ENCODE data around the gene LTBP3.

The LTBP3 gene

GRCh38 chr11:65559951-65560537 is 1.9 kb upstream of the LTBP3 start:
- no peak for TF ChIP-seq ZNF274 (IDR thresholded peaks at IDR 0.05; ENCODE audit: low read depth, low read length)
- H3K4me3 ChIP-seq (ENCODE audit: low read length), result no peak overlapping the region

DNA sequence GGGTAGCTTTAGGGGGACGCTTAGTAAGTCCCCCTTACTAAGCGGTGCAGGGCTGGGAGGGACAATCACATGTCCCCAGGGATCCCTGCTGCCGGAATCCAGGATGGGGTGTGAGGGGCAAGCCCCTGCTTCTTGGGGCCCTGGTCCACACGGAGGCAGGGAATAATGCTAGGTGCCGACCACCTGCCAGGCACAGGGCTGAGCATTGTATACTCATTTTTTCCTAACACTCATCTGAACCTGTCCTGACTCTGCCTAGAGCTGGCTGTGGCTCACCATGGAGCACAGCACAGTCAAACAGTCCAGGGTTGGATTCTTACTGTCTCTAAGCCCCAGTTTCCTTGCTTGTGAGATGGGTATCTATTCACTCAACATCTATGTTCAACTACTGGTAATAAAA is 1.4 kb upstream of the LTBP3 start:
- no peak overlapping the region for H3K4me3 ChIP-seq (ENCODE audit: low read length)
- TF ChIP-seq ZNF274 (IDR thresholded peaks at IDR 0.05; ENCODE audit: low read depth, low read length), result no peak

DNA sequence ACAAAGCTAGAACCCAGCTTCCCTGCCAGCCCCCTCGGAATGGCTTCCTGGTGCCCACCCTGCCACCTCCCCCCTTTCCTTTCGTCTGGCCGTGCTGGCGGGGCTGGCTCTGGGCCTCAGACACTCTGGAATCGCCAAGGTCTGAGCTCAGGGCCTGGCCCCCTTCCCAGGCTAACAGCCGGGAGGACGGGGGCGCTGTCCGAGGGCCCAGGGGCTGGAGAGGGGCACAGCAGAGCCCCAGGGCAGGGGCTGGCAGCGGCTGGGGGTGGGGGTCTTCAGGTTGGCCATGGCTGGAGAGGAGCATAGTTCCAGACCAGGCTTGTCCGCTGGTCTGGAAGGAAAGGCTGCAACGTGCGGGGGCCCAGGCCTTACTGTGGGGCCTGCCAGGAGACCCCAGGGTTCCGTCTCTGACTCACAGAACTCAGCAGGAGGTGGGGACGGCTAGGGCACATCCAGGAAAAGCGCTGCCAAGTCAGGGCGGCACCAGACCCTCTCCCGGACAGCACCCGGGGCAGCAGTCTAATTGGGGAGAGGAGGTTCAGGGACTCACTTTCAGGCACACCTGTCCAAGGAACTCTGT is 861 bp upstream of the LTBP3 start:
- no peak for TF ChIP-seq ZNF274 (IDR thresholded peaks at IDR 0.05; ENCODE audit: low read depth, low read length)
- H3K4me3 ChIP-seq (ENCODE audit: low read length), result no peak overlapping the region

DNA sequence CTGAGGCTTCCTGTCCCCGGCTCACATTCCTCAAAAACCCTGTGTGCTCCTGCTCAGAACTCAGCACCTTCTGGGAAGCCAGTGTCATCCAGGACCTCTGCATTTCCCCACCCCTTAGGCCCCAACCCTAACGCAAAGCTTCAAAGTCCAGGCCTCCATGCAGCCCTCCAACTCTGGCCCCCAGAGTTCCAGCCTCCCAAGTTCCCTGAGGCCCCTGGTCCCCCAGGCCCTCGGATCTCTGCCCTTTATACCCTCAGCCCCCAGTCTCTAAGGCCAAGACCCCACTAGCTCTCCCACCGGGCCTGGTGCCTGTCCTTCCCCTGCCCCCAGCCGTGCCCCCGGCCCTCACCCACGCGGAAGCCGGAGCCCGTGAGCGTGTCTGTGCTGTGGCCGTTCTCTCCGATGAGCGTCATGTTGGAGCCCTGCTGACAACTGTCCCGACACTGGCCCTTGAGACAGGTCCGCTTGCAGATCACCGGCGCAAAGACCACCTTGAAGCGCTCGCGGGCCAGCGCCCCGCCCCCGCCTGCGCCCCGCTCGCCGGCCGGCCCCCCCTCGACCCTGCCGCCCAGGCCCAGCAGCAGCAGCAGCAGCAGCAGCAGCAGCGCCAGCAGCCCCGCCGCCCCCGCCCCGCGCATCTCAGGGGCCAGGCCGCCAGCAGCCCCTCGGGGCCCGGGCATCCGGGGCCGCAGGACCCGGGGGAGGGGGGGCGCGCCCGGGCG is 718 bp downstream of the LTBP3 start:
- no peak for TF ChIP-seq ZNF274 (IDR thresholded peaks at IDR 0.05; ENCODE audit: low read depth, low read length)
- H3K4me3 ChIP-seq (ENCODE audit: low read length), result no peak overlapping the region

DNA sequence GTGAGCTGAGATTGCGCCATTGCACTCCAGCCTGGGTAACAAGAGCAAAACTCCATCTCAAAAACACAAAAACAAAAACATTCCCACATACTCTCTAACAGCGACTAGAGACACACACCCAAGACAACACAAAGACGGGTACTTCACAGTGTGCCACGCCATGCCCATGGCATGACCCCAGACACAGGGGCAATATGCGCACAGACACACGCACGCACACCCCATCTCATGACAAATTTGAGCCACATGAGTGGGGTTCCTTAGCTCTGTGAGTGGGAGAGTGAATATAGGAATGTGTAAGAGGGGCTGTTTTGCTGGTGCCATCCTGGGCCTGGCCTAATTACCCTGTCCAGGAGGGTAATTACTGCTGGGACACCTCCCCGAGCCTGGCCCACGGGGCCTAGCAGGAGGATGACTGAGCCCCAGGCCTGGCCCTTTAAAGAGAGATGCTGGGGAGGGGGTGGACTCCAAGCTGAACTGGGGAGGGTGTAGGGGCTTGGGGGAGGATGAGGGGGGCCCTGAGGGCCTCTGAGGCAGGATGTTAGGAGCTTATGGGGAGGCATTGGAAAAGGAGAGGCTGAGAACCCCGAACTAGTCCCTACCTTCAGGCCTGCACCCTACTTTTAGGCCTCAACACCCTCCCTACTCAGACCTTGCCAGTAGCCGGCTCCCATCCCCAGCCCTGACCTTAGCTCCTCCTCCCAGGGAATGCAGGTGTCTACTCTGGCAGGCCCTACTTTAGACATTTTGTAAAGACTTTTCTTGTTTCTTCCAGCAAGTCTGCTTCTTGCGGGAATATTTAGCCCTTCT is 1.5 kb downstream of the LTBP3 start:
- TF ChIP-seq ZNF274 (IDR thresholded peaks at IDR 0.05; ENCODE audit: low read depth, low read length), result no peak
- H3K4me3 ChIP-seq (ENCODE audit: low read length), result no peak overlapping the region

GRCh38 chr11:65555693-65556231 is 2.4 kb downstream of the LTBP3 start:
- no peak for TF ChIP-seq ZNF274 (IDR thresholded peaks at IDR 0.05; ENCODE audit: low read depth, low read length)
- no peak overlapping the region for H3K4me3 ChIP-seq (ENCODE audit: low read length)

DNA sequence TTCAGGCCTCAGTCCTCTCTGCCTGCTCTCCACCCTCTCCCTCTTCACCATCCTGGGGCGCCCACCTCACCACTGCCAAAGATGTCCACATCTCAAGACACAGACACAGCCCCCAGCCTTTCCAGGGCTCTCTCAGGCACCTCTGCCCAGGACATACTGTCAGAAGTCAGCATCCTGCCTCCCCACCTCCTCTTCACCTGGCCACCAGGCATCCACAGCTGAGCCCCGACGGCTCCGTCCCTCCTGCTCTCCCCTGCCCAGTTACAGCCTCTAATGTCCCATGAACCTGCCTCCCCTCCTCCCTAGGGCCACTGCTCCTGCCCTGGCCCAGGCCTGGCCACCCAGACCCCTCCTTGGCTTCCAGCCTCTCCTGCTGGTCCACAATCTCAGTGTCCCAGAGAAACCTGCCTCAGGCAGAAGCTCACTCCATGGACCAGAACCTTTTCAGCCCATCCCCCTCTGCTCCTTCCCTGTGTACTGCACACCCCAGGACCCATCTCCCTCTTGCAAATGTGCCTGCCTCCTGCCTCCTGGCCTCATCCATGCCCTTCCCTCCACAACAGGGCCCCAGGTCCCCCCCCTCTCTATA is 3.2 kb downstream of the LTBP3 start:
- no peak overlapping the region for H3K4me3 ChIP-seq (ENCODE audit: low read length)
- no peak for TF ChIP-seq ZNF274 (IDR thresholded peaks at IDR 0.05; ENCODE audit: low read depth, low read length)

DNA sequence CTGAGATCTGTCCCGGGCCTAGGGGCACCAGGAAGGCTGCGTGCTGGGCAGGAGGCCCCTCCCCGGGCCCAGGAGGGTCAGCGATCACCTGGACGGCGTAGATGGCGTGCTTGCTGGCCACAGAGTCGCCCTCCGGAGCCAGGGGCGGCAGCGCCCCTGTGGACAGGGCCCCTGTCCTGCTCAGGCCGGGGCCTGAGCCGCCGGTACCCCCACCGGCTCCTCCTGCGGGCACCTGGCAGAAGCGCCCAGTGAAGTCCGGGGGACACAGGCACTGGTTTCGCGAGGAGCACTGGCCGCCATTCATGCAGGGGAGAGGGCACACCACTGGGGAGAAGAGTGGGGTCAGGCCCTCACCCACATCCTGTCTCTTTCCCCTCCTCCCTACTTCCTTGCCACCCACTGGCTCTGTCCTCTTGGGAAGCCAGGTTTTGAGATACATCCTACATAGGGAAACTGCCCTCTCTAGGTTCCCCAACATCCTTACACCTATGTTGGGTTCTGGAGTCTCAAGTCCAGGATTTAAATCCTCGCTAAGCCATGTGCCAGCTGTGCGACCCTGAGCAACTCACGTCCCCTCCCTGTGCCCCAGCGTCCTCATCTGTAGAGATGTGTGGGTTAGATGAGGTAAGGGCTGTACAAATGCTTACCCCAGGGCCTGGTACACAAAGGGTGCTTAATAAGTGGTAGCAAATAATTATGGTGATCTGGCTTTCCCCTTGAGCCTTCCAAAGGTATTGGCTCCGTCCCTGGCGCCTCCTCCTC is 3.9 kb downstream of the LTBP3 start:
- H3K4me3 ChIP-seq (ENCODE audit: low read length), result no peak overlapping the region
- TF ChIP-seq ZNF274 (IDR thresholded peaks at IDR 0.05; ENCODE audit: low read depth, low read length), result no peak

GRCh38 chr11:65553301-65554001 is 4.7 kb downstream of the LTBP3 start:
- TF ChIP-seq ZNF274 (IDR thresholded peaks at IDR 0.05; ENCODE audit: low read depth, low read length), result no peak
- no peak overlapping the region for H3K4me3 ChIP-seq (ENCODE audit: low read length)

GRCh38 chr11:65552388-65552951 is 5.7 kb downstream of the LTBP3 start:
- no peak overlapping the region for H3K4me3 ChIP-seq (ENCODE audit: low read length)
- no peak for TF ChIP-seq ZNF274 (IDR thresholded peaks at IDR 0.05; ENCODE audit: low read depth, low read length)

GRCh38 chr11:65551572-65552387 is 6.4 kb downstream of the LTBP3 start:
- no peak for TF ChIP-seq ZNF274 (IDR thresholded peaks at IDR 0.05; ENCODE audit: low read depth, low read length)
- H3K4me3 ChIP-seq (ENCODE audit: low read length), result no peak overlapping the region

GRCh38 chr11:65549096-65549495 is 9.1 kb downstream of the LTBP3 start:
- no peak for TF ChIP-seq ZNF274 (IDR thresholded peaks at IDR 0.05; ENCODE audit: low read depth, low read length)
- H3K4me3 ChIP-seq (ENCODE audit: low read length), result no peak overlapping the region
